Glutamatergic neuron (in vitro differentiated cells): ENCODE results near the gene PAK5. TPM values are rescaled to one million over a fixed set of nuclear protein-coding genes. Genes with fewer than 3 reads are reported as not detected.

Experiments used
- DNase-seq: peaks from one replicate; pipeline ENCODE4 v3.0.0; 2022
- H3K27ac Mint-ChIP-seq: one replicate; pipeline ENCODE4 v1.8.0; 2020; ENCODE audit warnings: mild to moderate bottlenecking, mixed read lengths, inconsistent platforms; ENCODE audit not compliant: unreplicated experiment
- H3K27me3 Mint-ChIP-seq: one replicate; pipeline ENCODE4 v1.8.0; 2020; ENCODE audit warnings: mild to moderate bottlenecking, moderate library complexity, mixed read lengths, inconsistent platforms; ENCODE audit not compliant: unreplicated experiment
- H3K36me3 Mint-ChIP-seq: one replicate; pipeline ENCODE4 v1.8.0; 2020; ENCODE audit warnings: mild to moderate bottlenecking, mixed read lengths, inconsistent platforms; ENCODE audit not compliant: unreplicated experiment
- H3K4me1 Mint-ChIP-seq: one replicate; pipeline ENCODE4 v1.8.0; 2020; ENCODE audit warnings: mild to moderate bottlenecking, low read depth, mixed read lengths, inconsistent platforms; ENCODE audit not compliant: unreplicated experiment
- H3K4me3 Mint-ChIP-seq: one replicate; pipeline ENCODE4 v1.8.0; 2020; ENCODE audit warnings: mild to moderate bottlenecking, mixed read lengths, inconsistent platforms; ENCODE audit not compliant: unreplicated experiment
- H3K9me3 Mint-ChIP-seq: one replicate; pipeline ENCODE4 v1.8.0; 2020; ENCODE audit warnings: mild to moderate bottlenecking, moderate library complexity, mixed read lengths, inconsistent platforms; ENCODE audit not compliant: unreplicated experiment
- CTCF ChIP-seq: fragments of 200-600 bp; sonication (generic); IDR thresholded peaks from one replicate; pipeline ENCODE4 v1.5.0; 2021; ENCODE audit not compliant: partially characterized antibody, unreplicated experiment
- total RNA-seq: library from RNA; stranded (reverse); fragmentation: NEBNext Ultra II Directional; extraction: Animal tissue kit (Norgen Biotek cat#: 25700); gene quantifications from one replicate; pipeline ENCODE4 v1.2.1, GENCODE V29; 2021; ENCODE audit not compliant: unreplicated experiment

Gene PAK5
- total RNA-seq, 1 donor from 2014 or later, result 6.8 TPM

GRCh38 chr20:9503526-9504245 is 335.2 kb downstream of the PAK5 start:
- peaks cover 3% of the 10 kb centered on the region for H3K9me3 Mint-ChIP-seq
- TF ChIP-seq CTCF, result no peak
- no peak overlapping the region for H3K4me3 Mint-ChIP-seq
- no peaks in the 10 kb centered on the region for H3K36me3 Mint-ChIP-seq
- H3K4me1 Mint-ChIP-seq, result peaks cover 3% of the 10 kb centered on the region
- peaks cover 10% of the 10 kb centered on the region for H3K27me3 Mint-ChIP-seq
- DNase-seq, result peak; percentile 41
- H3K27ac Mint-ChIP-seq, result no peak overlapping the region

GRCh38 chr20:9501473-9501872 is 337.4 kb downstream of the PAK5 start:
- no peak for TF ChIP-seq CTCF
- DNase-seq, result no peak
- H3K4me1 Mint-ChIP-seq, result no peaks in the 10 kb centered on the region
- peaks cover 5% of the 10 kb centered on the region for H3K27me3 Mint-ChIP-seq
- H3K27ac Mint-ChIP-seq, result no peak overlapping the region
- no peaks in the 10 kb centered on the region for H3K36me3 Mint-ChIP-seq
- no peak overlapping the region for H3K4me3 Mint-ChIP-seq
- H3K9me3 Mint-ChIP-seq, result no peaks in the 10 kb centered on the region

GRCh38 chr20:9500121-9500520 is 338.8 kb downstream of the PAK5 start:
- Mint-ChIP-seq H3K4me1 (no peaks in the 10 kb centered on the region), H3K9me3 (no peaks in the 10 kb centered on the region), H3K4me3 (no peak overlapping the region), H3K27ac (no peak overlapping the region), H3K27me3 (no peaks in the 10 kb centered on the region), H3K36me3 (no peaks in the 10 kb centered on the region)
- DNase-seq, result no peak
- no peak for TF ChIP-seq CTCF

GRCh38 chr20:9499126-9499899 is 339.6 kb downstream of the PAK5 start:
- H3K4me1 Mint-ChIP-seq, result no peaks in the 10 kb centered on the region
- no peaks in the 10 kb centered on the region for H3K36me3 Mint-ChIP-seq
- H3K9me3 Mint-ChIP-seq, result no peaks in the 10 kb centered on the region
- no peak for DNase-seq
- no peaks in the 10 kb centered on the region for H3K27me3 Mint-ChIP-seq
- TF ChIP-seq CTCF, result no peak
- no peak overlapping the region for H3K27ac Mint-ChIP-seq
- no peak overlapping the region for H3K4me3 Mint-ChIP-seq

GRCh38 chr20:9498322-9498721 is 340.6 kb downstream of the PAK5 start:
- Mint-ChIP-seq H3K4me1 (no peaks in the 10 kb centered on the region), H3K9me3 (no peaks in the 10 kb centered on the region)

More at GRCh38 chr20:9498322-9498721, 340.6 kb downstream of the PAK5 start:
- Mint-ChIP-seq H3K27ac (no peak overlapping the region), H3K27me3 (no peaks in the 10 kb centered on the region), H3K4me3 (no peak overlapping the region), H3K36me3 (no peaks in the 10 kb centered on the region)
- no peak for DNase-seq
- no peak for TF ChIP-seq CTCF
